Activated CD8-positive, alpha-beta memory T cell treated with anti-CD3 and anti-CD28 coated beads, Interleukin-2, amount 50 U/mL, for 24 hours (primary cell): ENCODE measurements around the gene TGM6.
A peak's percentile ranks its signal among the peaks of the same experiment; 100 is the strongest.

Experiments
- DNase-seq: peaks from one replicate; pipeline ENCODE4 v3.0.0-alpha.2; 2020; ENCODE audit errors: extremely low read depth

TGM6 gene

GRCh38 chr20:2364044-2364443, 16.7 kb upstream of the TGM6 start:
- DNase-seq, result no peak

- DNase-seq, result no peak
Observed at GRCh38 chr20:2365091-2365490, 15.6 kb upstream of the TGM6 start.

- no peak for DNase-seq
Observed at GRCh38 chr20:2365666-2366065, 15.0 kb upstream of the TGM6 start.

GRCh38 chr20:2368621-2369020, 12.1 kb upstream of the TGM6 start:
- DNase-seq, result no peak

- DNase-seq, result no peak
Observed at GRCh38 chr20:2373098-2373497, 7.6 kb upstream of the TGM6 start.

- DNase-seq, result no peak
Observed at GRCh38 chr20:2374346-2375125, 6.2 kb upstream of the TGM6 start.

- no peak for DNase-seq
Observed at GRCh38 chr20:2378893-2379292, 1.8 kb upstream of the TGM6 start.

- no peak for DNase-seq
Observed at GRCh38 chr20:2379511-2380229, 1.0 kb upstream of the TGM6 start.

- no peak for DNase-seq
Observed at GRCh38 chr20:2381303-2381702, 602 bp downstream of the TGM6 start.

- no peak for DNase-seq
Observed at GRCh38 chr20:2382833-2383232, 2.1 kb downstream of the TGM6 start.

- DNase-seq, result no peak
Observed at GRCh38 chr20:2385026-2385425, 4.3 kb downstream of the TGM6 start.

GRCh38 chr20:2385496-2385895, 4.8 kb downstream of the TGM6 start:
- no peak for DNase-seq

- DNase-seq, result no peak
Observed at GRCh38 chr20:2386516-2387179, 5.9 kb downstream of the TGM6 start.

GRCh38 chr20:2387180-2387577, 6.5 kb downstream of the TGM6 start:
- DNase-seq, result peak; percentile 19

GRCh38 chr20:2387580-2387979, 6.9 kb downstream of the TGM6 start:
- no peak for DNase-seq

- DNase-seq, result no peak
Observed at GRCh38 chr20:2390951-2391675, 10.4 kb downstream of the TGM6 start.

- DNase-seq, result no peak
Observed at GRCh38 chr20:2394411-2395055, 13.8 kb downstream of the TGM6 start.

GRCh38 chr20:2395136-2395535, 14.4 kb downstream of the TGM6 start:
- no peak for DNase-seq

- no peak for DNase-seq
Observed at GRCh38 chr20:2396241-2396814, 15.6 kb downstream of the TGM6 start.

- DNase-seq, result no peak
Observed at GRCh38 chr20:2397091-2397490, 16.4 kb downstream of the TGM6 start.

- DNase-seq, result no peak
Observed at GRCh38 chr20:2397595-2398145, 17.0 kb downstream of the TGM6 start.
